Bronchial epithelial cell (primary cell): Measurements from ENCODE around the gene ZNF142. TPM values are rescaled to one million over a fixed set of nuclear protein-coding genes. Genes with fewer than 3 reads are reported as not detected.
A peak's percentile ranks its signal among the peaks of the same experiment; 100 is the strongest.

Experiments used
- DNase-seq: peaks from one replicate; pipeline ENCODE4 v3.0.0-alpha.2; 2010; ENCODE audit warnings: low read depth
- FAIRE-seq: peaks from 2 replicates; lab custom pipeline; 2011; peaks lifted over from hg19 to GRCh38; lab: Jason Lieb, UNC
- H3K27me3 ChIP-seq: 2 replicates; pipeline ENCODE4 v1.5.1; 2011; ENCODE audit warnings: low read length; ENCODE audit not compliant: control insufficient read depth, insufficient read depth
- H3K36me3 ChIP-seq: 2 replicates; pipeline ENCODE4 v1.5.1; 2011; ENCODE audit warnings: low read length; ENCODE audit not compliant: control insufficient read depth, insufficient read depth
- H3K4me3 ChIP-seq: 2 replicates; pipeline ENCODE4 v1.5.1; 2011; ENCODE audit warnings: mild to moderate bottlenecking, low read depth, low read length, control low read depth
- CTCF ChIP-seq: IDR thresholded peaks from 2 replicates; pipeline ENCODE4 v1.5.1; 2011; ENCODE audit warnings: mild to moderate bottlenecking, moderate library complexity, low read length, control low read depth, inconsistent platforms; ENCODE audit not compliant: insufficient read depth, severe bottlenecking
- total RNA-seq: library from RNA; depleted of rRNA; stranded (reverse); fragments of >200 nt; gene quantifications from 2 replicates; pipeline ENCODE4 v1.2.1, GENCODE V29; 2014

Gene ZNF142, protein sequence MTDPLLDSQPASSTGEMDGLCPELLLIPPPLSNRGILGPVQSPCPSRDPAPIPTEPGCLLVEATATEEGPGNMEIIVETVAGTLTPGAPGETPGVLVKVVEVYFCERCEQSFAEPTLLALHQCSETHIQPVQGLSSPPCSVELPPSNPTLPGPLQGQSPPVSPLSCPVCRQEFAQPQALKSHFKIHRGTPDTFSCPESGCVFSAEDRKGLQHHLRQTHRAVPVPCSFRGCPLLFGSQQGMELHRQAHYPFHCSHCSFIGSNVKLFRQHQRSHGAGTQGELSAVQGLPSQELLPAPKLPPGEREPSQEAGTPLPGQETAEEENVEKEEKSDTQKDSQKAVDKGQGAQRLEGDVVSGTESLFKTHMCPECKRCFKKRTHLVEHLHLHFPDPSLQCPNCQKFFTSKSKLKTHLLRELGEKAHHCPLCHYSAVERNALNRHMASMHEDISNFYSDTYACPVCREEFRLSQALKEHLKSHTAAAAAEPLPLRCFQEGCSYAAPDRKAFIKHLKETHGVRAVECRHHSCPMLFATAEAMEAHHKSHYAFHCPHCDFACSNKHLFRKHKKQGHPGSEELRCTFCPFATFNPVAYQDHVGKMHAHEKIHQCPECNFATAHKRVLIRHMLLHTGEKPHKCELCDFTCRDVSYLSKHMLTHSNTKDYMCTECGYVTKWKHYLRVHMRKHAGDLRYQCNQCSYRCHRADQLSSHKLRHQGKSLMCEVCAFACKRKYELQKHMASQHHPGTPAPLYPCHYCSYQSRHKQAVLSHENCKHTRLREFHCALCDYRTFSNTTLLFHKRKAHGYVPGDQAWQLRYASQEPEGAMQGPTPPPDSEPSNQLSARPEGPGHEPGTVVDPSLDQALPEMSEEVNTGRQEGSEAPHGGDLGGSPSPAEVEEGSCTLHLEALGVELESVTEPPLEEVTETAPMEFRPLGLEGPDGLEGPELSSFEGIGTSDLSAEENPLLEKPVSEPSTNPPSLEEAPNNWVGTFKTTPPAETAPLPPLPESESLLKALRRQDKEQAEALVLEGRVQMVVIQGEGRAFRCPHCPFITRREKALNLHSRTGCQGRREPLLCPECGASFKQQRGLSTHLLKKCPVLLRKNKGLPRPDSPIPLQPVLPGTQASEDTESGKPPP (N-terminal part only)
- 4.2 and 4.7 TPM in 2 replicates for total RNA-seq

DNA sequence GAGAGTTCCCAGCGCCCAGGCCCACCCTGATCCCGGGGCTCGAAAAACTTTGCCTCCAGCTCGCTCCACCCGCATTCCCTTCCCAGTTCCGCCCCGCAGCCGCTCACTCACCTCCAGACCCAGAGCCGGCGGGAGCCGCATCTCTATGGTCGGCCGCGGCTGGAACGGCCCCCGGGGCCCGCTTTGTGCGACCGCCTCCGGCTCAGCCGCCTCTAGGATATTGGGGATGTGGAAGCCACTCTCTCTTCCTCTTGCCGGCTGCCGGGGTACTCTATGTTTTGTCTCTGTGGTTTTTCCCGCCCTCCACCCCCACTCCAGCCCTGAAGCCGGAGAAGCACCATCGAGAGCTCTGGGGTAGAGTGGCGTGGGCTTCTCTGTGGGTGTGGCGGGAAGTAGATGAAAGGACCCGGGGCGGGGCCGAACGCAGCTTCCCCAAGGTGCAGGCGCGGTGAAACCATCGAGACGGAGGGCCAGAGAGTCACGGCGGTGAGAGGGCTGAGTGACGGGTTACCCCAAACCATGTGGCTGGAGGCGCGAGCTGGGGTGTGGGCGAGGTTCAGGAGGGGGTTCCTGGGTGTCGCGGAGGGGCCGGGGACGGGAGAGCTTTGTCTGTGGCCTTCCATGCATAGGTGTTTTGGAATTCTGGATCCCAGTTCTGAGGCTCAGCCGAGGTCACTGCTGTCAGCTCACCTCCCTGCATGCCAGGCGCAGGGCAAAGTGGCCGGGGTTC is at the start of gene ZNF142, which contains the start of gene BCS1L:
Gene ZNF142 (minus strand): TSS at position 366 of the 730 bp plus-strand sequence. CDS start 3,194 bp downstream, outside the sequence.
Gene BCS1L (plus strand): TSS at position 426 of the 730 bp plus-strand sequence. CDS start 1,305 bp downstream, outside the sequence.
- TF ChIP-seq CTCF = no peak
- Histone ChIP-seq H3K36me3 (peaks cover 26% of the 10 kb centered on the region), H3K27me3 (no peaks in the 10 kb centered on the region), H3K4me3 (peak within 1 kb of the TSS; percentile 81)
- DNase-seq = peak; percentile 85
- no peak for FAIRE-seq

GRCh38 chr2:218708086-218708485 is 48.7 kb upstream of the ZNF142 start:
- no peak for FAIRE-seq
- Histone ChIP-seq H3K36me3 (no peaks in the 10 kb centered on the region), H3K4me3 (no peak overlapping the region), H3K27me3 (no peaks in the 10 kb centered on the region)
- DNase-seq = no peak
- TF ChIP-seq CTCF = no peak

GRCh38 chr2:218703341-218703740 is 43.9 kb upstream of the ZNF142 start:
- Histone ChIP-seq H3K4me3 (no peak overlapping the region), H3K27me3 (no peaks in the 10 kb centered on the region), H3K36me3 (peaks cover 3% of the 10 kb centered on the region)
- TF ChIP-seq CTCF = no peak
- no peak for FAIRE-seq
- no peak for DNase-seq

- DNase-seq (no peak), FAIRE-seq (no peak)
- Histone ChIP-seq H3K36me3 (peaks cover 7% of the 10 kb centered on the region), H3K27me3 (no peaks in the 10 kb centered on the region), H3K4me3 (no peak overlapping the region)
- no peak for TF ChIP-seq CTCF
Observed at GRCh38 chr2:218701806-218702205, 42.4 kb upstream of the ZNF142 start.

DNA sequence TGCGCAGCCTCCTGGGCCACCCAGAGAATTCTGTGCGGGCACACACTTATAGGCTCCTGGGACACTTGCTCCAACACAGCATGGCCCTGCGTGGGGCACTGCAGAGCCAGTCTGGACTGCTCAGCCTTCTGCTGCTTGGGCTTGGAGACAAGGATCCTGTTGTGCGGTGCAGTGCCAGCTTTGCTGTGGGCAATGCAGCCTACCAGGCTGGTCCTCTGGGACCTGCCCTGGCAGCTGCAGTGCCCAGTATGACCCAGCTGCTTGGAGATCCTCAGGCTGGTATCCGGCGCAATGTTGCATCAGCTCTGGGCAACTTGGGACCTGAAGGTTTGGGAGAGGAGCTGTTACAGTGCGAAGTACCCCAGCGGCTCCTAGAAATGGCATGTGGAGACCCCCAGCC is 39.5 kb upstream of the ZNF142 start:
- Histone ChIP-seq H3K4me3 (no peak overlapping the region), H3K27me3 (no peaks in the 10 kb centered on the region), H3K36me3 (peaks cover 10% of the 10 kb centered on the region)
- TF ChIP-seq CTCF = no peak
- no peak for DNase-seq
- no peak for FAIRE-seq
